K562 (cell line): ENCODE measurements around the gene TRAPPC5. TPM values are rescaled to one million over a fixed set of nuclear protein-coding genes. Genes with fewer than 3 reads are reported as not detected.

Source experiments
- ATAC-seq: fragments of 200-7000 bp; cut with Tn5 transposase; 3 replicates; pipeline ENCODE4 v1.9.1; 2020; ENCODE audit warnings: moderate library complexity
- BruUV-seq: library from RNA; stranded (reverse); fragments of 400-500 nt; replicated peaks from 2 replicates; lab custom pipeline; 2021; lab: Mats Ljungman, UMichigan
- CTCF ChIA-PET: fragments of 300-600 bp; formaldehyde crosslinking; extraction: SDS; loops from one replicate; lab custom pipeline; 2021; ENCODE audit warnings: low intra/inter-chr PET ratio; lab: Yijun Ruan, JAX
- POLR2A ChIA-PET: fragments of 300-600, 350-650 bp; sonication (Branson Sonifier 250); formaldehyde crosslinking; extraction: SDS; loops from one replicate; lab custom pipeline; 2021; ENCODE audit warnings: antibody characterized with exemption, inconsistent platforms; lab: Yijun Ruan, JAX
- DNase-seq, 4 experiments: peaks; one replicate each; pipeline versions ENCODE4 v3.0.0 to v3.0.0-alpha.2; 2011 to 2018; ENCODE audit warnings: low spot score in 3 of 4, mixed read lengths in 3 of 4; ENCODE audit errors: extremely low read depth in 1 of 4
- FAIRE-seq: peaks from 2 replicates; lab custom pipeline; 2011; peaks lifted over from hg19 to GRCh38; lab: Jason Lieb, UNC
- H2AFZ ChIP-seq: 2 replicates; pipeline ENCODE4 v1.6.0; 2011; ENCODE audit warnings: low read depth, low read length, control low read depth, inconsistent platforms
- H3K27ac ChIP-seq: fragments of 200-600 bp; 3 replicates; pipeline ENCODE4 v1.8.0; 2011; ENCODE audit warnings: low read depth, mild to moderate bottlenecking, control low read depth, inconsistent platforms, low read length, moderate library complexity, mixed read lengths; ENCODE audit errors: extremely low read depth
- H3K27me3 ChIP-seq, 2 experiments: fragments of 300-600 bp in 1 of 2; 2 replicates in 1 of 2; 3 replicates in 1 of 2; pipeline versions ENCODE4 v1.6.0 to v1.8.0; 2011; ENCODE audit warnings: inconsistent platforms in 2 of 2, low read length in 2 of 2, mild to moderate bottlenecking in 1 of 2, mixed read lengths in 1 of 2, moderate library complexity in 1 of 2; ENCODE audit not compliant: control insufficient read depth in 2 of 2, insufficient read depth in 2 of 2
- H3K36me3 ChIP-seq: fragments of 300-600 bp; 3 replicates; pipeline ENCODE4 v1.8.0; 2011; ENCODE audit warnings: mild to moderate bottlenecking, low read length, inconsistent platforms; ENCODE audit not compliant: control insufficient read depth, insufficient read depth
- H3K4me1 ChIP-seq, 2 experiments: fragments of 200-600 bp in 1 of 2; replicated peaks in 1 of 2; 2 replicates in 1 of 2; 3 replicates in 1 of 2; pipeline versions ENCODE4 v1.5.1 to v1.8.0; 2011; ENCODE audit warnings: inconsistent platforms in 2 of 2, low read length in 2 of 2, mild to moderate bottlenecking in 1 of 2, mixed read lengths in 1 of 2, moderate library complexity in 1 of 2; ENCODE audit not compliant: control insufficient read depth in 2 of 2, insufficient read depth in 2 of 2
- H3K4me2 ChIP-seq: 2 replicates; pipeline ENCODE4 v1.6.1; 2011; ENCODE audit warnings: low read length, control low read depth, inconsistent platforms, mixed read lengths; ENCODE audit not compliant: insufficient read depth
- H3K4me3 ChIP-seq: fragments of 200-600 bp; sonication (generic), shearing (Covaris generic); 2 replicates; pipeline ENCODE4 v1.5.1; 2016; ENCODE audit warnings: control low read depth, inconsistent platforms
- H3K79me2 ChIP-seq: fragments of 200-600 bp; 3 replicates; pipeline ENCODE4 v1.8.0; 2011; ENCODE audit warnings: low read length, inconsistent platforms; ENCODE audit not compliant: control insufficient read depth, insufficient read depth
- H3K9ac ChIP-seq, 2 experiments: 2 replicates each; pipeline versions ENCODE4 v1.6.0 to v1.6.1; 2011; ENCODE audit warnings: low read depth in 2 of 2, low read length in 2 of 2, control low read depth in 1 of 2, inconsistent platforms in 1 of 2, mild to moderate bottlenecking in 1 of 2, mixed read lengths in 1 of 2; ENCODE audit not compliant: insufficient read depth in 1 of 2
- H3K9me1 ChIP-seq: one replicate; pipeline ENCODE4 v1.6.0; 2011; ENCODE audit warnings: inconsistent platforms, mild to moderate bottlenecking, low read length, moderate library complexity; ENCODE audit not compliant: control insufficient read depth, insufficient read depth
- H3K9me3 ChIP-seq: replicated peaks from 2 replicates; pipeline ENCODE4 v1.5.1; 2011; ENCODE audit warnings: low read depth, low read length, inconsistent platforms; ENCODE audit not compliant: control insufficient read depth, insufficient read depth
- H4K20me1 ChIP-seq: replicated peaks from 2 replicates; pipeline ENCODE4 v1.6.1; 2011; ENCODE audit warnings: low read length, inconsistent platforms, mixed read lengths; ENCODE audit not compliant: control insufficient read depth, insufficient read depth
- ELF4 ChIP-seq: fragments of 450-650 bp; formaldehyde crosslinking; IDR thresholded peaks from 2 replicates; pipeline ENCODE4 v1.4.0; 2022; ENCODE audit warnings: missing genetic modification characterization
- POLR2G ChIP-seq: fragments of 200-400 bp; formaldehyde crosslinking; IDR thresholded peaks from 2 replicates; pipeline ENCODE4 v1.6.1; 2017; ENCODE audit warnings: low read depth, mild to moderate bottlenecking, antibody characterized with exemption, low read length, moderate library complexity
- RBFOX2 ChIP-seq: fragments of 200-400 bp; formaldehyde crosslinking; IDR thresholded peaks from 2 replicates; pipeline ENCODE4 v1.6.1; 2017; ENCODE audit warnings: low read depth, mild to moderate bottlenecking, low read length, moderate library complexity
- ZNF551 ChIP-seq: fragments of 250-450 bp; sonication (Bioruptor Pico); IDR thresholded peaks from 2 replicates; pipeline ENCODE4 v1.5.0; 2021; ENCODE audit warnings: mild to moderate bottlenecking, moderate library complexity
- WGBS: fragments of 100-300 bp; shearing (Covaris generic); methylation state at CpG from one replicate; pipeline ENCODE4 v1.1.6; 2016; ENCODE audit warnings: low coverage, mixed read lengths; ENCODE audit not compliant: insufficient coverage; ENCODE audit errors: missing lambda C conversion rate; 5-methylcytosine and 5-hydroxymethylcytosine counted together
- in situ Hi-C: fragments of 300-500 bp; cut with MboI; formaldehyde crosslinking; loops from 4 replicates; pipeline ENCODE4 v1.15.0; 2018; ENCODE audit warnings: inconsistent platforms, mixed read lengths
- intact Hi-C: fragments of 100-400 bp; cut with micrococcal nuclease; formaldehyde crosslinking; loops from 2 replicates; pipeline ENCODE4 v1.14.2; 2022
- polyA plus RNA-seq, 8 experiments: library from polyadenylated mRNA; depleted of rRNA in 4 of 8; stranded (reverse) in 5 of 8; unstranded in 3 of 8; fragments of >200 nt; fragmentation: Nextera tagmentation in 2 of 8; fragmentation: Illumina TruSeq in 1 of 8; extraction: Ambion mirVana in 2 of 8; extraction: Trizol in 1 of 8; gene quantifications; 2 replicates each; pipeline versions ENCODE4 v1.2.1 to v1.2.3, GENCODE V29; 2011 to 2014; ENCODE audit warnings: inconsistent platforms in 1 of 8, missing spikeins in 1 of 8
- total RNA-seq, 7 experiments: library from RNA; depleted of rRNA in 6 of 7; stranded (reverse); fragments of >200 nt in 6 of 7; fragmentation: Illumina TruSeq in 2 of 7; extraction: Trizol in 2 of 7; gene quantifications; 2 replicates each; pipeline versions ENCODE4 v1.2.1 to v1.2.3, GENCODE V29; 2011 to 2021; ENCODE audit warnings: low replicate concordance in 1 of 7
- TF ChIP-seq, protein P1 (sequence below), 2 experiments: fragments of 450-650 bp; IDR thresholded peaks; 2 replicates each; pipeline ENCODE4 v1.6.1; 2016

TRAPPC5 gene
- total and polyA plus RNA-seq, 9 of the 15 experiments (the other 6 are each of a cell fraction or from before 2014, with no cell fraction given), result 2.0 to 76.9 (median 29.3) TPM

DNA sequence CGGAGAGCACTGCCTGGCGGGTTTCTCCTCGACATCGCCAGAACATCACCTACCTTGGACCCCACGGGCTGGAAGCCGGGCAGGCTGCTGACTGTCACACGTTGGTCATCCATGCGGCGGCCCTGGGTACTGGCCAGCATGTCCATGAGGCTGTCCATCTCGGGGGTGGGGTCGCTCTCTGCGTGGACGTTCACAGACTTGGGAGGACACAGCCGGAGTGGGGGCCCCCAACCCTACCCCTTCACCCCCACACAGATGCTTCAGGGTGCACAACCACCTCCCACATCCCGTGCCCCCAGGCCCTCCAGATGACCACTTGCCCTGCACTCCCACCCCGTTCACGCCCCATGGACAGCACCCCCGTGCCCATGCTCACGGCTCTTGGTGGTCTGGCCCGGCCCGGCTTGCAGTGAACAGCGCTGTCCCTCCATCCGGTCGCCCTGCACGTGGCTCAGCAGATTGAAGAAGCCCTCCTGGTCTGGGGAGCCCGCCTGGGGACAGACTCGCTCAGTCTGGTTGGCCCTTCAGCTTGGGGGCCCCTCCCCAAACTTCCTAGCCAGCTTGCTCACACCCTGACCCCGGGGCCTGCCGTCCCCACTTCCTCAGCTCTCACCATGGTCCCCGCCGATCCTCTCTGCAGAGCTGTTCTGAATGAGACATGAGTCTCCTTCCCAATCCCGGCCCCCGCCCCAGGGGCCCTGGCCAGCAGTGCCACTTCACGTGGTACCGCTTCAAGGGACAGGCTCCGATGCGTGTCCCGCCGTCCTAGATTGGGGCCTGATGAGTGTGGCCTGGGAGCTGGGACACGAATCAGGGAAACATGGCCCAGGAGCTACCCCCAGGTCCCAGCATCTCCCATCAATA lies 48.1 kb upstream of the TRAPPC5 start:
- ChIA-PET POLR2A (interaction anchor here (0.7 kb wide), 2 partner anchors 11 to 26 kb away, joined by 3 read pairs; no protein-coding TSS in a partner anchor), CTCF (no interaction called here)
- no peak for FAIRE-seq
- intact Hi-C loops (no loop called here), in situ Hi-C loops (no loop called here)
- WGBS, result 86% methylated on average over 19 of the region's 40 CpGs
- Histone ChIP-seq H3K4me3 (no peak overlapping the region), H3K9me3 (no peaks in the 10 kb centered on the region), H3K9me1 (no peaks in the 10 kb centered on the region), H3K9ac (0 out of 4 replicates have a peak overlapping the region, but pooled peaks of 1 of the 2 experiments have one; percentile 39), H2AFZ (no peak overlapping the region), H3K4me2 (no peak overlapping the region), H3K4me1 (peaks cover 21 to 38% of the 10 kb centered on the region in 2 experiments; a peak in 4 of 5 replicates), H3K79me2 (peaks cover 46% of the 10 kb centered on the region), H3K36me3 (peaks cover 15% of the 10 kb centered on the region; the same call in 2 of the 3 replicates), H4K20me1 (no peaks in the 10 kb centered on the region), H3K27me3 (no peaks in the 10 kb centered on the region), H3K27ac (no peak overlapping the region)
- TF ChIP-seq ELF4 (CRISPR knock-in tag) (no peak), ZNF551 (CRISPR knock-in tag) (no peak), POLR2G (peak; percentile 59), RBFOX2 (peak; percentile 54; the same call in 1 of the 2 replicates)
- TF ChIP-seq, protein P1, sequence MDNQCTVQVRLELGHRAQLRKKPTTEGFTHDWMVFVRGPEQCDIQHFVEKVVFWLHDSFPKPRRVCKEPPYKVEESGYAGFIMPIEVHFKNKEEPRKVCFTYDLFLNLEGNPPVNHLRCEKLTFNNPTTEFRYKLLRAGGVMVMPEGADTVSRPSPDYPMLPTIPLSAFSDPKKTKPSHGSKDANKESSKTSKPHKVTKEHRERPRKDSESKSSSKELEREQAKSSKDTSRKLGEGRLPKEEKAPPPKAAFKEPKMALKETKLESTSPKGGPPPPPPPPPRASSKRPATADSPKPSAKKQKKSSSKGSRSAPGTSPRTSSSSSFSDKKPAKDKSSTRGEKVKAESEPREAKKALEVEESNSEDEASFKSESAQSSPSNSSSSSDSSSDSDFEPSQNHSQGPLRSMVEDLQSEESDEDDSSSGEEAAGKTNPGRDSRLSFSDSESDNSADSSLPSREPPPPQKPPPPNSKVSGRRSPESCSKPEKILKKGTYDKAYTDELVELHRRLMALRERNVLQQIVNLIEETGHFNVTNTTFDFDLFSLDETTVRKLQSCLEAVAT (IDR thresholded peaks at IDR 0.05), result no peak
- no peak for DNase-seq
- BruUV-seq, result no TSS peak
- ATAC-seq, result no peak
